ENCODE data around the gene GDI1.

Gene GDI1

GRCh38 chrX:154463611-154464220 is 26.8 kb downstream of the GDI1 start:
- no peak for DNase-seq

GRCh38 chrX:154464806-154465365 is 27.9 kb downstream of the GDI1 start:
- no peak for DNase-seq

GRCh38 chrX:154465601-154466000 is 28.6 kb downstream of the GDI1 start:
- no peak for DNase-seq

GRCh38 chrX:154466036-154466435 is 29.1 kb downstream of the GDI1 start:
- no peak for DNase-seq

GRCh38 chrX:154466907-154467306 is 30.0 kb downstream of the GDI1 start:
- no peak for DNase-seq

GRCh38 chrX:154467556-154467955 is 30.6 kb downstream of the GDI1 start:
- DNase-seq, result no peak

GRCh38 chrX:154468217-154468616 is 31.3 kb downstream of the GDI1 start:
- no peak for DNase-seq

- DNase-seq, result no peak
These were observed 32.2 kb downstream of the GDI1 start for GRCh38 chrX:154469114-154469513.

GRCh38 chrX:154469880-154470279 is 32.9 kb downstream of the GDI1 start:
- DNase-seq, result no peak

- DNase-seq, result no peak
These were observed 33.5 kb downstream of the GDI1 start for GRCh38 chrX:154470434-154470833.

GRCh38 chrX:154470914-154471568 is 34.1 kb downstream of the GDI1 start:
- no peak for DNase-seq

GRCh38 chrX:154471839-154472684 is 35.1 kb downstream of the GDI1 start:
- DNase-seq, result no peak

GRCh38 chrX:154472685-154473632 is 36.0 kb downstream of the GDI1 start:
- no peak for DNase-seq

- no peak for DNase-seq
These were observed 36.7 kb downstream of the GDI1 start for GRCh38 chrX:154473683-154474082.

GRCh38 chrX:154476821-154477220 is 39.9 kb downstream of the GDI1 start:
- DNase-seq, result no peak

GRCh38 chrX:154477891-154478477 is 41.0 kb downstream of the GDI1 start:
- no peak for DNase-seq

- DNase-seq, result peak; percentile 92
These were observed 42.0 kb downstream of the GDI1 start, which contains the start of gene LAGE3 for GRCh38 chrX:154478728-154479622. Gene LAGE3, minus strand, starts transcription at chrX:154479281. Its CDS starts 366 bp downstream, at chrX:154478915.

- no peak for DNase-seq
These were observed 44.2 kb downstream of the GDI1 start for GRCh38 chrX:154481195-154481594.

- no peak for DNase-seq
These were observed 45.1 kb downstream of the GDI1 start for GRCh38 chrX:154481911-154482601.

GRCh38 chrX:154482786-154483185 is 45.8 kb downstream of the GDI1 start:
- DNase-seq, result no peak

Data from stimulated activated CD4-positive, alpha-beta T cell treated with anti-CD3 and anti-CD28 coated beads, Interleukin-4, amount 100 ng/mL, for 24 hours (primary cell).